HG02623 (cell line): ENCODE data around the gene MARCHF10.

Source experiments
- ATAC-seq: cut with Tn5 transposase; IDR thresholded peaks from one replicate; pipeline ENCODE4 v1.9.1; 2021; ENCODE audit warnings: moderate library complexity; ENCODE audit not compliant: unreplicated experiment

The MARCHF10 gene

DNA sequence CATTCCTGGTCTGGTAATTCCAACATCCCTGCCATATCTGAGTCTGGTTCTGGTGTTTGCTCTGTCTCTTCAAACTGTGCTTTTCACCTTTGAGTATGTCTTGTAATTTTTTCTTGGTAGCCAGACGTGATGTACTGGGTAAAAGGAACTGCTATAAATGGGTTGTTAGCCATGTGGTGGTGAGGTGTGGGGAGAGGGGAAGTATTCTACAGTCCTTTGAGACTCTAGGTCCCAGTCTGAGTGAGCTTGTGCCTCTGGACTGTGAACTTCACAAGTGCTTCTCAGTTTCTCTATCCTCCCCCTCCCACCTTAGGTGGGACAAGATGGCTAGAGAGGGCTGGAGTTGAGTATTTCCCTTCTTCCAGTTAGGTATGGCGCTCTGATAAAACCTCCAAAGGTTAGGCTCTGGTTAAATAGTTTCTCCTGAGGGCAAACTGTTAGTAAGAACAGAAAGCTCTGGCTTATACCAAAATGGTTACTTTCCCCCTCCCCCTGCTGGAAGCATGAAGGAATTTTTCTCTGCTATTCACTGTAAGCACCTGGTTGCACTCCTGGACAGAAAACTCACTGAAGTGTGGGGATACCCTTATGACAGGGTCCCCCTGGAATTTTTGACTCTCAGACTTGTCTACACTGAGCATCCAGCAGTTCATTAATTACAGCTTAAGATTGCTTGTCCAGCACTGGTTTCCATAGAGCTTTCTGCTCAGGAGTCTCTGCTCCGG is 87.8 kb downstream of the MARCHF10 start:
- no peak for ATAC-seq

DNA sequence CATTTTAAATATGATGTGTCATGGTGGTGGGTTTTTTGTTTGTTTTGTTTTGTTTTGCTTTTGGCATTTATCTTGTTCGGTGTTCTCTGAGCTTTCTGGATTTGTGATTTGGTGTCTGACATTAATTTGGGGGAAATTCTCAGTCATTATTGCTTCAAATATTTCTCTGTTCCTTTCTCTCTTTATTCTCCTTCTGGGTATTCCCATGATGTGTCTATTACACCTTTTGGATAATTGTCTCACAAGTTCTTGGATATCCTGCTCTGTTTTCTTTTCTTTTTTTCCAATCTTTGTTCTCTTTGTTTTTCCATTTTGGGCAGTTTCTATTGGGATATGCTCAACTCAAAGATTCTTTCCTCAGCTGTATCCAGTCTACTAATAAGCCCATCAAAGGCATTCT is 88.5 kb downstream of the MARCHF10 start:
- no peak for ATAC-seq

DNA sequence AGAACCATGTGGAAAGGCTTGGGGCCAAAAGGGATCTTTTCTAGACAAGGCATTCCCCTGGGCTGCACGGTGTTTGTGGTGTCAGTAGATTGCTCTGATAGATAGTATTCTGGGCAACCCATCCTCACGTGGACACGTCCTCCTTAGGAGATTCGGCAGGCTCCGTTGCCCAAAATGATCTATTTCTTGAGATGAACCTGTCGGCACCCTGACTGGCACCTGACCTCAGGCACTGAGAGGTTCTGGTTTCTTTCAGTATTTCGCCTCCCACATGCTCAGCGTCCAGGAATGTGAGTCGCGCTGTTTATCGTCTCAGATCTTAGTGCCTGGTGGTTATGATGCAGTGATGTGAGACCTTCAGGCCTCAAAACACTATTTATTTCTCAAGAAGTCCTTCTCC is 89.7 kb downstream of the MARCHF10 start:
- no peak for ATAC-seq

DNA sequence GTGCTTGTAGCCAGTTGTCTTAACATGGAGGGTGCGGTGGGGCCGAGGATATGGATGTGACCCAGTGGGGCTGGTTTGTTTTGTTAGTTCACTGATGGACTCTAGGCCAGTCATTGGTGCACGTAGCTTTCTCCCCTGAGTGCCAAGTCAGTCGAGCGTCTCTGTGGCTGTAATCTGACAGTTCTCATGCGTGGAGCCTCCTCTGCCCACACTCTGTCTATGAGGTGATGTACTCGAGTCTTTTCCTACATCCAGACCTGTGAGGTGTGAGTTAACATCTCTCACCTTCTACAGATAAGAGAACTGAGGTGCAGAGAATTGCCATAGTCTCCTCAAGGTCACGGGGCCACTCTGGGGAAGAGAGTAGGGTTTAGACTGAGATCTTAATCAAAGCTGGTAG is 90.2 kb downstream of the MARCHF10 start:
- no peak for ATAC-seq

DNA sequence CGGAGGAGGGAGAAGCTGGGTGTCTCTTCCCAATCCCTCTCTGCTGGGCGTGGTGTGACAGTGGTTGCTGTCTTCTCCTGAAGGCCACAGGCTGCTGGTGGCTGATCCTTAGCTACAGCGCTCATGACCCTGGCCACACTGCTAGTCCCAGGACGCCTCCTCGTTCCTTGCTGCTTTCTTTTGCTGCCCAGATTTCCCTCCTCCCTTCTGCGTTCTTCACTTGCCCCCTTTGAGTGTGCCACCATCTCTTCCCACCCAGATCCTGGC is 90.6 kb downstream of the MARCHF10 start:
- no peak for ATAC-seq

DNA sequence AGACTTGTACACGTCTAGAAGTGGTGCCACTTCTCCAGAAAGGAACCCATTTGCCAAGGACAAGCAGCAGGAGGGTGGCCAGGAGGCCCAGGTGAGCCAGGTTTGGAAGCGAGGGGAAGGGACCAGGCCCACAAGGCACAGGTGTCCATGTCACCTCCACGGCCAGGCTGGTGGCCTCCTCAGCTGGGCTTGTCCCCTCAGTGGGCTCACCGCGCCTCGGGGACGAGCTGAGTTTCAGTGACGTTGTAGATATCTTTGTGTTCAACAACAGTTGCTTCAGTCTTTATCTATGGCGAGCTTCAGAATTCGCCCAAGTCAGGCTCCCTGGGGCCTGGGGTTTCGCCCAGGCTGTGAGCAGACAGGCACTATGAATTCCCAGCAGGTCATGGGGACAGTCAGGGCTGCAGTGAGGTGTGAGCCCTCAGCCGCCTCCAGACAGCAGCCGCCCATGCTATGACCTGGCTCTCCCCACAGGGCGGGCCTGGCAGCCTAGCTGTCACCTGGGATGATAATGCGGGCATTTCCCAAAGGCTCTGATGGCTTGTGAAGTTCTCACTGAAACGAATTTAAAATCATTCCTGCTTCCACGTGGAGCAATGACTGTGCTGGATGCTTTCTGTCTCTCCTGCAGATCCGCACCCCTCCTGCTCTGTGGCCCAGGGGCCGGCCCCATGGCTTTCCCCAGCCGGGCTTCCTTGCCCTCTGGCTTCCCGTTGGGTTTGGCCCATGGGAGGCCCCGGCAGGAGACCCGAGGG is 91.1 kb downstream of the MARCHF10 start:
- no peak for ATAC-seq

DNA sequence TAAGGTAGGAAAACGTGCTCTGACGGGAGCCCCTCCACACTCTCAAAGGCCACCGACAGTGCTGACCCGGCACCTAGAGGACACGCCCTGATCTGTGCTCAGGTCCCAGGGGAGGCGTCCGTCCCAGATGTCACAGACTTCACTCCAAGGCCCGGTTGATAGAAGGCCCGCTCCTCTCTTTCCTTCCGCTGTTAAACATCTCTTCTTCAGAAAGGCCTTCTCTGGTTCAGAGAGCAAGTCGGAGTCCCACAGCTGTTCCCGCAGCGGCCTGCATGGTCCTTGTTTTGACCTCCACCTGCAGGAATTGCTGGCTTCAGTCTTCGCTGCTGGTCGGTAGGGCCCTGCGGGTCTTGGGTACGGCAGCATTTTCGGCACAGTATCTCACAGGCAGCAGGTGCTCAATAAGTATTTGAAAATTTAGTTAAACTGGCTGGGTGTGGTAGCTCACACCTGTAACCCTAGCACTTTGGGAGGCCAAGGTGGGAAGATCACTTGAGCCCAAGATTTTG is 92.2 kb downstream of the MARCHF10 start:
- ATAC-seq = no peak

DNA sequence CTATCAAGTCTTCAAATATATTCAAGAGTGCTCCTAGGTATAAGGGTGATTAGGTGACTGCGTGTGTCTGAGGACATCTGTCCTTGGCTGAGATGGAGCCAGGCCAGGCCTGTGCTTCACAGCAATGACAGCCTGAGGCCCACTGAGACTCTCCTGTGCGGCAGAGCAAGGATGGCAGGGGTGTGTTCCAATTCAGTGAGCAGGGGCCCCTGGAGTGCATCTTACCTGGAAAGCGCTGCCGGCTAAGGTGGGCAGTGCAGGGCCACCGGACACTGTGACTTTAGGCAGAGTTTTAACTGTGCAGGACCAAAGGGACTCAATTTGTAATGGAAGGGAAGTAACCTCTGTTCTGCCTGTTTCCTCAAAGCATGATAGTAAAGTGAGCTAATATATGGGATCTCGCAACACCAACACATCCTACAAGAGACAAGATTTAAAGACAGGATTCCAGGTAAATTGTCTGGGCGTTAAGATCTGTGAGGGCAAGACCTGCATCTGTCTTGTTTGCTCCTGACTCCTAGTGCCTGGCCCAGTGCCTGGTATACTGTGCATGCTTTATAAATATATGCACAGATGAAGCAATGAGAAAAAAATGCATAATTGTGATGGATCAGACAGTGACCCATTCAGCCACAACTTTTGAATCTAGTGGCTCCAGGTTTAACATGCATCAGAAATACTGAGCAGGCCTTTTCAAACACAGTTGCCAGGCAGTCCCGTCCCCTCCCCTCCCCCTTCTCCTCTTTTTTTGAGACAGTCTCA is 93.9 kb downstream of the MARCHF10 start:
- ATAC-seq = no peak

DNA sequence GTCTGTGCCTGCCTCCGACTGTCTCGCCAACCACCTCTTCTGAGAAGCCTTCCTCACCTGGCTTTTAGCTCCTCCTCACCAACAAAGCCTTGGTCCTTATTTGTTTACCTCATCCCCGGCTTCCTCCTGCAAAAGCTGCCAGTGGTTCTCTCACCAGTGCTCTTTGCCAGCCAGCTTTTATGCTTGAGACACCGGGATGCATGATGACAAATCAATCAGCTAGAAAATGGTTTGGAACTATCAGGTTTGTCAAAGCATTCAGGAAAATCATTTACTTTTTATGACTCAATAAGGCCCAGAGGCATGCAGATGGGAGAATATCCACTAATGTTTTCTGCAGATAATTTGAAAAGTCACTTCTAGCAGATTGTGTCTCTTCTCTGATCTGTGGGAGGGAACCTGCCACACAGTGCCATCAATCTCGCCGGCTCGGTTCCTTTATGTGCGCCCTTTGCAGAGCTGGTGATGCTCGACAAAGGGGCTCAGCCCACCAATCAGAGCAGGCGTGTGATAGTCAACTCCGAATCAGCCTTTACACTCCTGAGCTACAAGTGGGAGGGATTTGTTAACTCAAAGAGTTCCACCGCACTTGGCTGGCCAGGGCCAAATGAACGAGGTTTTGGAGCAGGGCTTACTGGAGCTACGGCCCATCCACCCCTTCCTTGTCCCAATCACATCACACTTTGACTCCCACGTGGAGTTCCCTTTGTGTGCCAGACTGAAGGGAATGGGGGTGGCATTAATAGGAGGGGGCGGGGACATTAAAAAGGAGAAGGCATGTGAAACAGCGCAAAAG is 94.8 kb downstream of the MARCHF10 start:
- ATAC-seq = no peak

DNA sequence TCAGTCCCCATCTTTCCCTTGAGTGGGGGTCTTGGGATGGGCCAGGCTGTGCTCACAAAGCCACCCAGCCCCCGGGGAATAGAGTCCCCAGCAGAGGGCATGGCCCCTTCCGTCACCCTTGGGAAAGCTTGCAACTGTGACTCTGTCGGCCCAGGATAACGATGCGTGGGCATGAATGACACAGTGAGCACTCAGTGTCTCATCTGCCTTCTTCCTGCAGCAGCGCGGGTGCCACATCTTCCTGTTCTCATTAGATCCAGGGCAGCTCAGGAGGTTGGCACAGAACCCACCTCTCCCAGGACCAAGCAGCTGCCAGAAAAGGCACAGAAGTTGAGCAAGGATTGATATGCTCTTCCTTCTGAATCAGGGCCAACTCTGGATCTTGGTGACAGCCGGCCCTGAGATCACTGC is 95.9 kb downstream of the MARCHF10 start:
- no peak for ATAC-seq

DNA sequence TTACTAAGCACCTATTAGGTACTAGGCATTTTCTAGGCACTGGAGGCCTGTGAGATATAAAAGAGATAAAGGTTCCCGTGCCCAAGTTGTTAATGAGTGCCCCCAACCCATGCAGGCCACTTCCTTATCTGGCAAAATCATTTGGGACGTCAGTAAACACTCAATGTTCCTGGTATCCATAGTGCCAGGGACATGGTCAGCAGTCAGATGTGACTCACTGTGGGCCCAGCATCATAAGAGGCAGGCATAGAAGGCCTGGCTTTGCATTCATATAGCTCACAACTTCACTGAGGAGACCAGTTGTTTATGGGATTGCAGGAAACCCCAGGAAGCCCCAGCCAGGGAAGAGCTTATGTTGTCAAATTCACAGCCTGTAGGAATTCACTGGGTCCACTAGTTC is 99.5 kb downstream of the MARCHF10 start:
- ATAC-seq = no peak

DNA sequence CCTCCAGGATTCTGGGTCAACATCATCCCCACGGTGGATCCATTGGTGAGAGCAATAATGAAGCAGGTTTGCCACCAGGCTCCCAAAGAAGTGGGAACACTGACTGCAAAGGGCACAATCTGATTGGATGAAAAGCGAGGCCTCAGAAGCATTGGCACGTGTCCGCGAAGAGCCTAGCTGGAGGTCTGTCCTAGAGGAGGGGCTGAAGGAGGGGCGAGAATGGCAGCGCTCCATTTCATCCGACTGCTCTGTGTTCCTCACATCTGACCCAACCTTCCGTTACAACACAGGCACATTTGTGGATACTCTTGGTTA is 100.7 kb downstream of the MARCHF10 start:
- no peak for ATAC-seq

DNA sequence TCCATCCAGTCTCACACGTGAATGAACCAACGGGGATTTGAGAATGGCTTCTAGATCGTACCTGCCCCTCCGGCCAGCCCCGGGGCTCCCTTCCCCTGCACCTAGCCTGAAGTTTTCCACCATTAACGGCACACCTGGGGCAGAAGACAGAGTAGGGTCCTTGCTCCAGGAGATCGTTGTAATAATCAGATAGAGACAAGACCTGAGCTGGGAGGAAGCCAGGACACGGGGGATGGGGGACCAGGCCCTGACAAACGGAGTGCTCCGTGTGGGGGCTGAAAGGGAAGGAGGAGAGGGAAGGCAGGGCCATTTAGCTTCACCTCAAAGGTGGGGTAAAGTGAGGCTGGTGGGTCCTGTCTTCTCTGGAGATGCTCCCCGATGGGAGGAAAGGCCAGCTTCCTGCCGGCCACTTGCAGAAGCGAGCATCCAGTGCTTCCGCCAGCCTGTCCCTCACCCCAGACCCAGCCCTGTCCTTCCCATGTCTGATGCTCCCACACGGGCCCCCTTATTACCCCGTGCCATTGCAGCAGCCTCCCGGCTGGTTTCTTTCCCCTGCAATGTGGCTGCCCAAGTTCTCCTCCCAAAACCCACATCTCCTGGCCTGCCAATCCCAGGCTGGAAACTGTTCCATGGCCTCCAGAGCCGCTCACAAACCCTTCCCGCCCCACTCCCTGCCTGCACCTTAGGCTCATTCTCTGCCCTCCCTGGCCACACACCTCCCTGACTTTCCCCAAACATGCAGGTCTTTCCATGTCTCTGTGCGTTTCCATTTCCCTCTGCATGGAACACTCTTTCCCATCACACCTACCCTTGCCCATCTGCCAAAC is 101.3 kb downstream of the MARCHF10 start:
- no peak for ATAC-seq

DNA sequence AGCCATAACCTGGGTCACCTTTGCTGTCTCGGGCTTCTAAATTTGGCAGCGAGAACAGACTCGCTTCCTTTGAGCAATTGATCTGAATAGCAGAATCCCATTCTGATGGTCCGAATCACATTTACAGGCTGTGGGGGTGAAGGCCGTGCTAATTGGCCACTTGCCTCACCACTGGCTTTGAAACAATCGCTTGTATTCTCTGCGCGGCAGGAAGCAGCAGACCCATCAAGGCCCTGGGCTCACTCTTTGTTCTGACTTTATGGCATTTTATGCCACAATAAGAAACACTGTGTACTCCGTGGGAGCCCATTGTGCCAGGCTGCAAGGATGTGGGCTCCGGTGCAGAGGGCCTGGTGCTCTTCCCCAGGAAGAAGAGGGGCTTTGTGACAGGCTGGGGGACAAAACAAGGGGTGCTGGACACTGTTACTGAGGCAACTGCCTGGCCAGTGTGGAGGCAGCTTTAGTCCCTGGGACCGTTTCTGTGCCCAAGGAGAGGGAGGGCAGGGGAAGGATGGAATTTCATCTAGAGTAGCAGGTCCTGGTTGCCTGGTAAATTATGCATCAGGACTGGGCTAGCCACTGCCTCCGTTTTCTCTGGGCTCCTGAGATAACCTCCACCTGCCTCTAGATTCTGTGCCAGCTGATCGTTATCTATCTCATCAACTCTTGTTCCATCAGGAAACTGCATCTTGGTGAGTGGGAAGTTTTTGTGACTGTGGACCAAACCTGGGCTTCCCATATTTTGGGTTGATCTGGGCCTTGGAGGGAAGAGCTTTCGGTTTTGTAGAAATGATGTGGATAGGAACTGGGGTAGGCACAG is 102.1 kb downstream of the MARCHF10 start:
- no peak for ATAC-seq

DNA sequence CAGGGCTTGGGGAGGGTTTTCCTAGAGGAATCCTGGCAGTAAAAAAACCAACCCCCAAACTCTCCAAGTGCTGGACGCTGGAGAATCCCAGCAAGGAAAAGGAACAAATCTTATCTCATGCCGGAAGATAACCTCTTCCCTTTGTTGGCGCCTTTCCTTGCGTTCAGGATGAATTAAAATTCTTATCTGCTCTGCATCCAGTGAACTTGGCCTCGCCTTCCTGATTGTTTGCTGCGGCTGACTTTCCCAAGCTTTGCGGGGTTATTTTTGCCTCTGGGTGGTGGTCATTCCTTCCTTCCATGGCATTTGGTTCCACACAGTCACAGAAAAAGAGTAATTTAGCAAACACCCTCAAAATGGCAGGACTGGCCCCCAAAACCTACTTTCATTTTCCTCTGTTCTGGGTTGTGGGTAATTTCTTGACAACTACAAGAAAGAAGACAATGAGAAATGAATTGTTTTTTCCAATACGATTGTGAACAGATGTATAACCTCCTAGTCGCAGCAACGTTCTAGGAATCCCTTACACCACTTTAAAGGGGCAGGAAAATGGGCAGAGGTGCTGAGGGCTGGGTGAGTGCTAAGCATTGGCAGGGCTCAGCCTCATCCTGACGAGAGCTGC is 102.8 kb downstream of the MARCHF10 start:
- ATAC-seq = no peak

DNA sequence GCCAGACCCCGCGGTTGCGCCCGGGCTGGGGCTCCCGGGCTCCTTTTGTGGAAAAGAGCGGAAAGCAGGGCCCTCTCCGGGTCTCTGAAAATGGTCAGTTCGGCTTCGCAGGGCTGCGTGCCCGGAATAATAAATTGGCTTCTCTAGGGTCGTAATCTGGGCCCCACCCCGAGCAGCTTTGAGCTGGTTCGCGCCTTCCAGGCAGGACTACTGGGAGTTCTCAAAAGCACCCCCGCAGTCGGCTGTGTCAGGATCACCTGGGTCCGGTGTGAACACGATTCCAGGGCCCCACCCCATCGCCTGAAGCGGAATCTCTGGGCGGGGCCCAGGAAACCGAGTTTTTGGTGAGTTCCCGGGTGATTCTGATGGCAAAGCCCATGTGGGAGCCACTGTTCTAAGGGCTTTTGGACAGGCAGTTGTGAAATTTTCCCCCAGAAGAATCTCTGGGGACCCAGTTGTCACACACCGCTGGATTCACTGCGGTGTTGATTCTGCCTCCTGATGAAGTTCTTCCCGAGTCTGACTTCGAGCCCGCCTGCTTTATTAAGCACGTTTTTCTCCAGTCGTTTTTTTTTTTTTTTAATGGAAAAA is 103.6 kb downstream of the MARCHF10 start:
- ATAC-seq = no peak

DNA sequence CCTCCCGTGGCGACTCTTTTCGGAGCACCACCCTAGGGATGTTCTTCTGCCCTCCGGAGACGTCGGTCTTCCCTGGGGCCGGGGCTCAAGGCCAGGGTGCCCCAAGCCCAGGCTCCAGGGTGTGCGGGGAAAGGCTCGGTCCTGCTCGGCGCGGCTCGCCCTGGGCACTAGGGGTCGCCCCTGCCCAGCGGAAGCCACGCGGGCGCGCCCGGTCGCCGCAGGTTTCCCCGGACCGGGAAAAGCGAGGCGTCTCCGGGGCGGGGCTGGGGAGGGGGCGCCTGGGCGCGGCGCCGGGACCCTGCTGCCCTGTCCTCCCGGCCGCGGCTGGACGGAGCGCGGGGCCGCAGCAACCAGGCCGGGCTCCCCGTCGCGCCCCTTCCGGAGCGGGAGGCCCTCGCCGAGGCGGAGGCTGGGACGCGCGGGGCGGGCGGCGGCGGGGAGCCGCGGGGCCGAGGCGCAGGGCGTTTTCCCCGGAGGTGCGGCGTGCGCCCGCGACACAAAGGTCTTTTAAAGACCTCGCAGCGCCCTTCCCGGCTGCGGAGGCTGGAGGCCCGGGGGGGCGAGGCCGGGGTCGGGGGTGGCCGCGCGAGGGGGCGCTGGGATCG is 104.2 kb downstream of the MARCHF10 start:
- peak; percentile 80 for ATAC-seq

DNA sequence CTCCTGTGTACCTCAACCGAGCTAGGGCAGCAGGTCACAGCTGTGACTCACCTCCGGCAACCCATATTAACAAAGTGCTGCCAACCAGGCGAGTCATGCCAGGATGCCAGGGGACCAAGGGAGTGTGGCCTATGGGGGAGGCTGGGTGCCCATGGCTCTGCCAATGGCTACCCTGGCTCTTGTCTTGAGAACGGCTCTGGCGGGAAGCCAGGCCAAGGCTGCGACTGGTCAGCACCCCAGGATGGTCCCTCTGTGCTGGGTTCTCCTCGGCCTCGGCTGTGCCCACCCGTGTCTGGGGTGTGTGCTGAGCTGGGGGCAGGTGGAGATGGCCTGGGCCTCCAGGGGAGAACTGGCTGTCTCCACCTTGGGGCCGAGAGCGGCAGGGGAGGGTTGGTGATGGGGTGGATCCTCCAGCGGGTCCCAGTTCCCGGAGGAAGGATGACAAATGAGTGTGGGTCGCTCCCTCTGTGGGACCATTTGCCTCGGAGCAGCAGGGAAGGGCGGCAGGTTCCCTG is 104.8 kb downstream of the MARCHF10 start:
- ATAC-seq = peak; percentile 12
